Measurements from ENCODE around the gene STOML2.
"Not testable (repeated sequence)": the region's sequence is repeated elsewhere in the genome, so short reads cannot be mapped to it uniquely, and the experiment has no call there.

STOML2 gene, protein sequence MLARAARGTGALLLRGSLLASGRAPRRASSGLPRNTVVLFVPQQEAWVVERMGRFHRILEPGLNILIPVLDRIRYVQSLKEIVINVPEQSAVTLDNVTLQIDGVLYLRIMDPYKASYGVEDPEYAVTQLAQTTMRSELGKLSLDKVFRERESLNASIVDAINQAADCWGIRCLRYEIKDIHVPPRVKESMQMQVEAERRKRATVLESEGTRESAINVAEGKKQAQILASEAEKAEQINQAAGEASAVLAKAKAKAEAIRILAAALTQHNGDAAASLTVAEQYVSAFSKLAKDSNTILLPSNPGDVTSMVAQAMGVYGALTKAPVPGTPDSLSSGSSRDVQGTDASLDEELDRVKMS

GRCh38 chr9:35102769-35103659, at the start of gene STOML2:
Gene STOML2 (minus strand): TSS chr9:35103131. CDS start chr9:35103094, 37 bp downstream.
- DNase-seq, result peak; percentile 98

DNA sequence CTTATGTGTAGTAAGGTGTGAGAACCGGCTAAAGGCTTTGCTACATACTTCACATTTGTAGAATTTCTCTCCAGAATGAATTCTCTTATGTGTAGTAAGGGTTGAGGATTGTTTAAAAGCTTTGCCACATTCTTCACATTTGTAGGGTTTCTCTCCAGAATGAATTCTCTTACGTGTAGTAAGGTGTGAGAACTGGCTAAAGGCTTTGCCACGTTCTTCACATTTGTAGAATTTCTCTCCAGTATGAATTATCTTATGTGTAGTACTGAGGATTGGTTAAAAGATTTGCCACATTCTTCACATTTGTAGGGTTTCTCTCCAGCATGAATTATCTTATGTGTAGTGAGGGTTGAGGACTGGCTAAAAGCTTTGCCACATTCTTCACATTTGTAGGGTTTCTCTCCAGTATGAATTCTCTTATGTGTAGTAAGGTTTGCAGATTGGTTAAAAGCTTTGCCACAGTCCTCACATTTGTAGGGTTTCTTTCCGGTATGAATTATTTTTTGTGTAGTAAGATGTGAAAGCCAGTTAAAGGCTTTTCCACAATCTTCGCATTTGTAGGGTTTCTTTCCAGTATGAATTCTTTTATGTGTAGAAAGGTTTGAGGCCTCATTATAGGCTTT, 45.1 kb upstream of the STOML2 start:
- DNase-seq, result not testable (repeated sequence)

DNA sequence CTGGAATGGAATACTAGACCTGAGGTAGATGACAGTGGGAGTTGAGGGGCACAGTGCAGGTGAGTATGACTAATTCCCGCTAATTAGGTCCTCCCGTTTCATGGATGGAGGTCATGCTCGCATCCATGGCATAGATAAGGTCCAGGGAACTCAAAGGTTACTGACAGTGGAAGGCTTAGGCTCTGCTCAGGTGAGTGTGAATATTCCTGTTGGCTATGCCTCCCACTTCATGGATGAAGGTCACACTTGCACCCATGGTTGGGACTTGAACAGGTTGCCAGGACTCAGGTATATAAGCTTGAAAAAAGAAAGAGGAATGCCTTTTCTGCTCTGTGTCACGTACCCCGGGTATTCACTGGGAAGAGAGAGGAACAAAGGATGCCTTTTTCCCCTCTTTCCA, 39.1 kb upstream of the STOML2 start:
- DNase-seq, result no peak

- no peak for DNase-seq
Measured at GRCh38 chr9:35140093-35140492, 37.2 kb upstream of the STOML2 start.

- DNase-seq, result no peak
Measured at GRCh38 chr9:35136866-35137265, 33.9 kb upstream of the STOML2 start.

DNA sequence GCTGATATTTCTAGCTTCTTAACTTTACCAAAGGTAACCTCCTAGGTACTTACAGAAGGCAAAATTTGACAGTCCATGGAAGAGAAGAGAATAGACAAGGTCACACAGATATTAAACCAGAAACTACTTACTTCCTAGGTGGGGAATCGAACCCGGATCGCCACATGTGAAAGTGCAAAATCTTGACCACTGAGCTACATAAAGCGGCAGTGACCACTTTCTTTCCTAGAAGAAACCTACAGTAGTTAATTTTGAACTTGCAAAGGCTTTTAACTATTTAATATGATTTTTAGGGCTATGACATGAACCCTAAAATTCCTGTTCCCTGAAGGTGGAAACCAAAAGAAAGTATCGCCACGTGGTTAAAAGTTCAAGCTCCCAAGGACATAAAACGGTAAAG, 33.1 kb upstream of the STOML2 start:
- no peak for DNase-seq

DNA sequence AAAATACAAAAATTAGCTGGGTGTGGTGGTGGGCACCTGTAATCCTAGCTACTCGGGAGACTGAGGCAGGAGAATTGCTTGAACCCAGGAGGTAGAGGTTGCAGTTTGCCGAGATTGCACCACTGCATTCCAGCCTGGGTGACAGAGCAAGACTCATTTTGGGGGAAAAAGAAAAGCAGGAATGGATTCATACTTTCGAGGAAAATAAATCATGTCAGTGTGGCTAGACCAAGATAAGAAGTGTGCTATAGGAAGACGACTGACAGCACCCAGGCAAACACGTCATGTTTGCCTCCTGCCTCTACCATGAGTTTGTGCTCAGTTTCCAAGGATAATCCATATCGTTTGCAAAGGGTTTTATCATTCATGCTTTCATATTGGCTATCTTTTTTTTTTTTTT, 32.0 kb upstream of the STOML2 start:
- no peak for DNase-seq

GRCh38 chr9:35116898-35117551, 14.1 kb upstream of the STOML2 start:
- DNase-seq, result peak; percentile 92

DNA sequence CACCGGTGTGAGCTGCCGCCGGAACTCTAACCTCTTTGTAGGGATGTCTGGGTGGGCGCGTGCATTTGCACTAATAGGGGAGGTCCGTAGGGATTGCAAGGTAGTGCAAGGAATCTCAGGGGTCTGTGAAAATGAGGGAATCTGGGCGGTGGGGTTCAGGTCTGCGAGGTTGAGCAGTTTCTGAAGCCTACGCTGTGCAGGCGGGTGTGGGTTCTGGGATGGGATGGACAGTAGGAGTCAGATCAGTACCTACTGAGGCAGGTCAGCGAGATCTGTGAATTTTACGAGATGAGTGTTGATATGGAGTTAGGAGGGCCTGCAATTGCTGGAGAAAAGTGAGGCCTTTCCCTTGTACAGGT, 13.6 kb upstream of the STOML2 start:
- DNase-seq, result peak; percentile 85

- peak; percentile 96 for DNase-seq
Measured at GRCh38 chr9:35115680-35116538, 13.0 kb upstream of the STOML2 start, which contains the start of gene ATOSB. Gene ATOSB (minus strand): TSS chr9:35115862. CDS start chr9:35108274, 7,588 bp downstream.

GRCh38 chr9:35114840-35115628, 12.1 kb upstream of the STOML2 start:
- peak; percentile 62 for DNase-seq

DNA sequence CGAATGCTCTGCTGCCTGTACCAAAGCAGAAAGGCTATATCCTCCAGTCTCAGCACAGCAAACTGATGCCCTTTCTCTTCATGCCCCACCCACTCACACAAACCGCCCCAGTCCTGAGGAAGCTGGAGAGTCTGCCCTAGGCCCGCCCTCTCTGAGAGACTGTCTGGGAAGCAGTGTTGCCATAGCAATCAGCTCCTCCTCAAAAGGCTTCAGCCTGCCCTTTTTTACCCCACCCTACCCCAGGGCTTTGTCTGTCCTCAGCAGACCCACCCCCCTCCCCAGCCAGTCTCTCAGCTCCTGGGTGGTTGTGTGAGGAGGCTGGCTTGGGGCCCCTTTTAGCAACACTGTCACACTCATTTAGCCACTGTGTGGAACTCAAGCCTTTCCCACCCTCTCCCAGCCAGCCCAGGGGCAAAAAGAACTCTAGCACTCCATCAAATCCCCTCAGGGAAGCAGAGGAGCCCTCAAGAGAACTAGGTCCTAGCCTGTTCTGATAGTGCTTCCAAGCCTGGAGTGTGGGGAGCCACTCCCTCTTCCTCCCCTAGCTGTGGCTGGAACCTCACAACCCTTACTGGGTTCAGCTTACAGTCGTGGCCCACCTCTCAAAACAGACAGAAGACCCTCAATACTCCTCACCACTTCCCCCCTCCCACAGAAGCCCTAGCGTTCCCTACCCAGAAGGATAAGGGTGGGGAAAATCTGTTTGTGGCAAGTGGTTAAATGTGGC, 11.3 kb upstream of the STOML2 start:
- DNase-seq, result peak; percentile 85

- no peak for DNase-seq
Measured at GRCh38 chr9:35112257-35113020, 9.5 kb upstream of the STOML2 start.

GRCh38 chr9:35111001-35111933, 8.3 kb upstream of the STOML2 start:
- peak; percentile 88 for DNase-seq

DNA sequence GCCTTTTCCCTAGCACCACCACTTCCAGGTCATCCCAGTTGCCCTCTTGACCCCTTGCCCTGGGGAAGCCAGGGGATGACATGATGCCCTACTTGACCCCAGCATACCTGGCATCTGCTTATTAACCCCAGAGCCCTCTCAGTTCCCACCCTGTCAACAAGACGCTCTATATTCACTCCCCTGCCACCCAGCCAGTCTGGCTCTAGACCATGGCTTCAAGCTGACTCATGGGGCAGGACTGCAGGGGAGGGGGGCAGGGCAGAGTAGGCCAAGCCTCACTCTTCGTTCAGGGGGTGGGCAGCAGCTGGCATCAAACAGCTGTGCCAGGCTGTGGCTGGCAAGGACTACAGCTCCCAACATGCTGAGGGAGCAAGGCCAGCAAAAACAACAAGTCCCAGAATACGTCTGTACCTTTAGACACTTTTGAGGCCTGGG, 7.4 kb upstream of the STOML2 start:
- no peak for DNase-seq

DNA sequence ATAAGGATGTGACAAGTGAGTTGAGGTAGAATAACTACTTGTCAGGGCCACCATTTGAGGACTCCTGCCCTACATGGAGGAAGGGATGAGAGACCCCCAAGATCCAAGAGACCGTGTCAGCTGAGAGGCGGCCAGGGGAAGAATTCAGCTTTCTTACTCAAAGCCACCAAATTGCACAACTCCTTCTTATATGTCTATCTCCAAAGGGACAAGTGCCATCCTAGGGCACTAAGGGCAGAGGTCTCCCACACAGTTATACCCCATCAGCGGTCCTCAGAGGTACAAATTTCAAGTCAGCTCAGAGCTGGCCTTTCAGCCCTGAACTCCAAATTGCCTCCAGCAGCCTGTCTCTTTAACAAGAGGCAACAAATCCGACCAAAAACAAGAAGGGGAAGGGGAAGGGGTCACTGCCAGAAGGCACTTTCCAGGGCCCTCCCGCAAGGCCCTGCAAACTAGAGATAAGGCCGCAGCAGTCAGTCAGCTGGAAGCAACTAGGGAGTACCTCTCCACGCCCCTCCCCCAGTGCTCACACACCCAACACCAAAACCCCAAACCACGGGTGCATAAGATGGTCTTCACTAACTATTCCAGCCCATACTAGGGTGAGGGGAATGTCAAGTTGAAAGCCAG, 6.1 kb upstream of the STOML2 start:
- no peak for DNase-seq

- no peak for DNase-seq
Measured at GRCh38 chr9:35108461-35108860, 5.5 kb upstream of the STOML2 start.

All from retina (tissue), 1 donor.